GM23338 (cell line): ENCODE measurements around the gene RASL10B. TPM values are rescaled to one million over a fixed set of nuclear protein-coding genes. Genes with fewer than 3 reads are reported as not detected.

Source experiments
- CREB1 ChIP-seq: fragments of 250-450 bp; sonication (Bioruptor Pico); IDR thresholded peaks from 2 replicates; pipeline ENCODE4 v1.5.0; 2020; ENCODE audit warnings: low read depth, mild to moderate bottlenecking, moderate library complexity
- JUNB ChIP-seq: IDR thresholded peaks from one replicate; pipeline ENCODE4 v1.6.1; 2016; ENCODE audit warnings: antibody characterized with exemption; ENCODE audit not compliant: unreplicated experiment
- REST ChIP-seq: IDR thresholded peaks from one replicate; pipeline ENCODE4 v1.6.1; 2018; ENCODE audit warnings: antibody characterized with exemption; ENCODE audit not compliant: unreplicated experiment
- polyA plus RNA-seq: library from polyadenylated mRNA; unstranded; fragments of >200 nt; fragmentation: Nextera tagmentation; extraction: Ambion mirVana; gene quantifications from 2 replicates; pipeline ENCODE4 v1.2.1, GENCODE V29; 2016
- total RNA-seq: library from RNA; depleted of rRNA; stranded (reverse); fragments of >200 nt; shearing (Covaris generic); gene quantifications from 2 replicates; pipeline ENCODE4 v1.2.3, GENCODE V29; 2014
- TF ChIP-seq, protein P1 (sequence below): fragments of 250-450 bp; sonication (Bioruptor Pico); IDR thresholded peaks from 2 replicates; pipeline ENCODE4 v1.5.0; 2020; ENCODE audit warnings: mild to moderate bottlenecking, moderate library complexity

Gene RASL10B
- total and polyA plus RNA-seq, 2 experiments from 2014 or later, result 7.1 to 26.2 TPM

DNA sequence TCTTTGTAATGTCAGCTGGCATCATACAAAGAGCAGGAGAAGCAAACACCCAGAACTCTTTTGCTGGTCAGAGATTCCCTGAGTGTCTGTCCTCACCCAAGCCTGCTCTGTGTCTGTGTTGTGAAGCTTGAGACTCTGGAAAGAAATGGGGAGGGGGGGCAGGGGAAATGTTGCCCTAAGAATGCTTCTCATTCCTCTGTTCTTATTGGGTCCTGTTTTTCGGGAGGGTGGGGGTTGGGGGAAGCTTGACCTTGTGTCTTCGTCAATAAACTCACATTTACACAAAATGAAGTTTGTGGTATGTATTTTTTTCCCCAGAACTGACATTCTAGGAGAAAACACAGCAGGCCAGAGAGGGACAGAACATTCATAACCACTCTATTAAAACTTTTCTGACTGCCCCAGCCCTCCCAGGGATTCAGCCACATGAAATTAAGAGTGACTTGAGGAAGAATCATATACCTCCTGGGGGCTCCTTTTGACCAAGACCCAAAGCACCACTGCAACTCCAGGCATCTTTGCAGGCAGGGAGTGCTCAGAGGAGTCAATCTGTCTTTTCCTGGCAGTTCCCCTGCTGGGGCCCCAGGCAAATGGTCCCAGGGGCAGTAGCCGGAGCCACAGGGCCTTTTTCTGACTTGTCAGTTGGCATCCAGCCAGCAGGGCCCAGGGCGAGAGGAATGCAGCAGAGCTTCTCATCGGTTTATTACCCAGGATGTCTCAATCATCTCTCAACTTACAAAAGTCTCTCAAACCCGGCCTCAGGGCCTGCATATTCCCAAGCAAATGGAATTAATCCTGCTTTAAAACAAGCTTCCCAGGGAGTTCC is 5.1 kb upstream of the RASL10B start (continued):
- TF ChIP-seq, protein P1, sequence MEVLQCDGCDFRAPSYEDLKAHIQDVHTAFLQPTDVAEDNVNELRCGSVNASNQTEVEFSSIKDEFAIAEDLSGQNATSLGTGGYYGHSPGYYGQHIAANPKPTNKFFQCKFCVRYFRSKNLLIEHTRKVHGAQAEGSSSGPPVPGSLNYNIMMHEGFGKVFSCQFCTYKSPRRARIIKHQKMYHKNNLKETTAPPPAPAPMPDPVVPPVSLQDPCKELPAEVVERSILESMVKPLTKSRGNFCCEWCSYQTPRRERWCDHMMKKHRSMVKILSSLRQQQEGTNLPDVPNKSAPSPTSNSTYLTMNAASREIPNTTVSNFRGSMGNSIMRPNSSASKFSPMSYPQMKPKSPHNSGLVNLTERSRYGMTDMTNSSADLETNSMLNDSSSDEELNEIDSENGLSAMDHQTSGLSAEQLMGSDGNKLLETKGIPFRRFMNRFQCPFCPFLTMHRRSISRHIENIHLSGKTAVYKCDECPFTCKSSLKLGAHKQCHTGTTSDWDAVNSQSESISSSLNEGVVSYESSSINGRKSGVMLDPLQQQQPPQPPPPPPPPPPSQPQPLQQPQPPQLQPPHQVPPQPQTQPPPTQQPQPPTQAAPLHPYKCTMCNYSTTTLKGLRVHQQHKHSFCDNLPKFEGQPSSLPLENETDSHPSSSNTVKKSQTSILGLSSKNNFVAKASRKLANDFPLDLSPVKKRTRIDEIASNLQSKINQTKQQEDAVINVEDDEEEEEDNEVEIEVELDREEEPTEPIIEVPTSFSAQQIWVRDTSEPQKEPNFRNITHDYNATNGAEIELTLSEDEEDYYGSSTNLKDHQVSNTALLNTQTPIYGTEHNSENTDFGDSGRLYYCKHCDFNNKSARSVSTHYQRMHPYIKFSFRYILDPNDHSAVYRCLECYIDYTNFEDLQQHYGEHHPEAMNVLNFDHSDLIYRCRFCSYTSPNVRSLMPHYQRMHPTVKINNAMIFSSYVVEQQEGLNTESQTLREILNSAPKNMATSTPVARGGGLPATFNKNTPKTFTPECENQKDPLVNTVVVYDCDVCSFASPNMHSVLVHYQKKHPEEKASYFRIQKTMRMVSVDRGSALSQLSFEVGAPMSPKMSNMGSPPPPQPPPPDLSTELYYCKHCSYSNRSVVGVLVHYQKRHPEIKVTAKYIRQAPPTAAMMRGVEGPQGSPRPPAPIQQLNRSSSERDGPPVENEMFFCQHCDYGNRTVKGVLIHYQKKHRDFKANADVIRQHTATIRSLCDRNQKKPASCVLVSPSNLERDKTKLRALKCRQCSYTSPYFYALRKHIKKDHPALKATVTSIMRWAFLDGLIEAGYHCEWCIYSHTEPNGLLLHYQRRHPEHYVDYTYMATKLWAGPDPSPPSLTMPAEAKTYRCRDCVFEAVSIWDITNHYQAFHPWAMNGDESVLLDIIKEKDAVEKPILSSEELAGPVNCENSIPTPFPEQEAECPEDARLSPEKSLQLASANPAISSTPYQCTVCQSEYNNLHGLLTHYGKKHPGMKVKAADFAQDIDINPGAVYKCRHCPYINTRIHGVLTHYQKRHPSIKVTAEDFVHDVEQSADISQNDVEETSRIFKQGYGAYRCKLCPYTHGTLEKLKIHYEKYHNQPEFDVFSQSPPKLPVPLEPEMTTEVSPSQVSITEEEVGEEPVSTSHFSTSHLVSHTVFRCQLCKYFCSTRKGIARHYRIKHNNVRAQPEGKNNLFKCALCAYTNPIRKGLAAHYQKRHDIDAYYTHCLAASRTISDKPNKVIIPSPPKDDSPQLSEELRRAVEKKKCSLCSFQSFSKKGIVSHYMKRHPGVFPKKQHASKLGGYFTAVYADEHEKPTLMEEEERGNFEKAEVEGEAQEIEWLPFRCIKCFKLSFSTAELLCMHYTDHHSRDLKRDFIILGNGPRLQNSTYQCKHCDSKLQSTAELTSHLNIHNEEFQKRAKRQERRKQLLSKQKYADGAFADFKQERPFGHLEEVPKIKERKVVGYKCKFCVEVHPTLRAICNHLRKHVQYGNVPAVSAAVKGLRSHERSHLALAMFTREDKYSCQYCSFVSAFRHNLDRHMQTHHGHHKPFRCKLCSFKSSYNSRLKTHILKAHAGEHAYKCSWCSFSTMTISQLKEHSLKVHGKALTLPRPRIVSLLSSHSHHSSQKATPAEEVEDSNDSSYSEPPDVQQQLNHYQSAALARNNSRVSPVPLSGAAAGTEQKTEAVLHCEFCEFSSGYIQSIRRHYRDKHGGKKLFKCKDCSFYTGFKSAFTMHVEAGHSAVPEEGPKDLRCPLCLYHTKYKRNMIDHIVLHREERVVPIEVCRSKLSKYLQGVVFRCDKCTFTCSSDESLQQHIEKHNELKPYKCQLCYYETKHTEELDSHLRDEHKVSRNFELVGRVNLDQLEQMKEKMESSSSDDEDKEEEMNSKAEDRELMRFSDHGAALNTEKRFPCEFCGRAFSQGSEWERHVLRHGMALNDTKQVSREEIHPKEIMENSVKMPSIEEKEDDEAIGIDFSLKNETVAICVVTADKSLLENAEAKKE (CRISPR knock-in tag), result no peak
- TF ChIP-seq JUNB (no peak), REST (no peak), CREB1 (no peak)
